ENCODE results near the gene PNMT.
A peak's percentile ranks its signal among the peaks of the same experiment; 100 is the strongest.

The PNMT gene, protein sequence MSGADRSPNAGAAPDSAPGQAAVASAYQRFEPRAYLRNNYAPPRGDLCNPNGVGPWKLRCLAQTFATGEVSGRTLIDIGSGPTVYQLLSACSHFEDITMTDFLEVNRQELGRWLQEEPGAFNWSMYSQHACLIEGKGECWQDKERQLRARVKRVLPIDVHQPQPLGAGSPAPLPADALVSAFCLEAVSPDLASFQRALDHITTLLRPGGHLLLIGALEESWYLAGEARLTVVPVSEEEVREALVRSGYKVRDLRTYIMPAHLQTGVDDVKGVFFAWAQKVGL

GRCh38 chr17:39667945-39668924 is at the start of gene PNMT:
TSS of gene PNMT (plus strand) at chr17:39668453. CDS start at chr17:39668476, 23 bp downstream.
- no peak for TF ChIP-seq CTCF (IDR thresholded peaks at IDR 0.05; ENCODE audit: low read depth, low read length)
- no peaks in the 10 kb centered on the region for H3K27me3 ChIP-seq (ENCODE audit: insufficient read depth, low read depth, severe bottlenecking)

DNA sequence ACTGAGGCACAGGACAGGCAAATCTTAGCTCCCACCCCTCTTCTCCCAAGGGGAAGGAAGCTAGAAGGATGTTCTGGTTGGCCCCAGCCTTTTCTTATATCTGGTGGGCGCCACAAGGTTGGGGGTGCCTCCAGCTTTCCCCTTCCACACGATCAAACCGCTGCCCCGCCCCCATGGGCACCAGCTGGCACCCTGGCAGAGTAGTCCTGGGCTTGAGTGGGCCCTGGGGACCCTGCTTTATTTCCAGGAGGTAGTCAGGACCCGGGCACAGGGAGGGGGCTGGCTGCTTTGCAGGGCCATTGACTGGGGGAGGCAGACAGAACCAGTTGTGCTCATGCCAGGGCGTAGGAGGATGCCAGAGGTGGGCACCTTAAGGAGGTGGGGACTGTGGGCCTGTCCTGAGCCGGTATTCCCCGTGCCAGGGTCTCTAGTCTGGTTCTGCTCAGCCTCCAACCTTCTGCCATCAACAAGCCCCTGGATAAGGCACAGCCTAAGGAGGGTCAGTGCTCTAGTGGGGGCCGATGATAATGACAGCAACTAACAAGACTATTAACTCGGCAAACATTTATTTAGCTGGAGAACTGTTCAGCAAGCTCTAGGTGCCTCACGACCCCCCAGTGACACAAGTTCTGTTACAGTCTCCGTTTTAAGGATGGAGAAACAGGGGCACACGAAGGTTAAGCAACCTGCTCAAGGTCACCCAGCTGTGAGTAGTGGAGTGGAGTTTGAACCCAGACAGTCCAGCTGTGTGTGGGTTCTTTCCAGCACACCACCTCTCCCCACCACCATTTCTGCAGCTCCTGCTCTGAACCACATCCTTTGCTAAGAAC is 49.1 kb upstream of the PNMT start:
- no peaks in the 10 kb centered on the region for H3K36me3 ChIP-seq
- H3K4me3 ChIP-seq (ENCODE audit: low read depth, low read length) = peak overlapping the region; percentile 85
- no peak for DNase-seq
- H3K27ac ChIP-seq = no peak overlapping the region; the same call in 1 of the 2 replicates
- peaks cover 51% of the 10 kb centered on the region for H3K27me3 ChIP-seq (ENCODE audit: insufficient read depth, low read depth, severe bottlenecking)
- TF ChIP-seq CTCF (IDR thresholded peaks at IDR 0.05; ENCODE audit: low read depth, low read length) = no peak
- H3K9me3 ChIP-seq (ENCODE audit: severe bottlenecking) = no peaks in the 10 kb centered on the region

More at GRCh38 chr17:39667945-39668924, at the start of gene PNMT:
- Histone ChIP-seq H3K27ac (peak within 1 kb of the TSS; percentile 71), H3K9me3 (ENCODE audit: severe bottlenecking) (no peaks in the 10 kb centered on the region), H3K36me3 (no peaks in the 10 kb centered on the region), H3K4me3 (ENCODE audit: low read depth, low read length) (peak within 1 kb of the TSS; percentile 39)
- no peak for DNase-seq

DNA sequence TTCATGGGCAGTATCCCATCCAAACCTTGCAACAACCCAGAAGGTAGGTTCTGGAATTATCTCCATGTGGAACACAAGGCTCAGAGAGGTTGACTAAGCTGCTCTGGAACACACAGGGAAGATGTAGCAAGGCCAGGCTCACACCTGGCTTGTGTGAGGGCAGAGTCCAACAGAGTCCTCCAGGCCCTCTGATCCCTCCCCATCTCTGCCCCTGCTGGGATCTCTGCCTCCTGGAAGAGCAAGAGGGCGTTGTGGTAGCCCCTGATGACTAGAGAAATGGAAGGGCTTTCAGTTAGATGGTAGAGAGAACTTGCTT is 48.5 kb upstream of the PNMT start:
- H3K36me3 ChIP-seq = no peaks in the 10 kb centered on the region
- DNase-seq = no peak
- no peak overlapping the region for H3K4me3 ChIP-seq (ENCODE audit: low read depth, low read length)
- no peak overlapping the region for H3K27ac ChIP-seq
- peaks cover 45% of the 10 kb centered on the region for H3K27me3 ChIP-seq (ENCODE audit: insufficient read depth, low read depth, severe bottlenecking)
- H3K9me3 ChIP-seq (ENCODE audit: severe bottlenecking) = no peaks in the 10 kb centered on the region
- TF ChIP-seq CTCF (IDR thresholded peaks at IDR 0.05; ENCODE audit: low read depth, low read length) = no peak

DNA sequence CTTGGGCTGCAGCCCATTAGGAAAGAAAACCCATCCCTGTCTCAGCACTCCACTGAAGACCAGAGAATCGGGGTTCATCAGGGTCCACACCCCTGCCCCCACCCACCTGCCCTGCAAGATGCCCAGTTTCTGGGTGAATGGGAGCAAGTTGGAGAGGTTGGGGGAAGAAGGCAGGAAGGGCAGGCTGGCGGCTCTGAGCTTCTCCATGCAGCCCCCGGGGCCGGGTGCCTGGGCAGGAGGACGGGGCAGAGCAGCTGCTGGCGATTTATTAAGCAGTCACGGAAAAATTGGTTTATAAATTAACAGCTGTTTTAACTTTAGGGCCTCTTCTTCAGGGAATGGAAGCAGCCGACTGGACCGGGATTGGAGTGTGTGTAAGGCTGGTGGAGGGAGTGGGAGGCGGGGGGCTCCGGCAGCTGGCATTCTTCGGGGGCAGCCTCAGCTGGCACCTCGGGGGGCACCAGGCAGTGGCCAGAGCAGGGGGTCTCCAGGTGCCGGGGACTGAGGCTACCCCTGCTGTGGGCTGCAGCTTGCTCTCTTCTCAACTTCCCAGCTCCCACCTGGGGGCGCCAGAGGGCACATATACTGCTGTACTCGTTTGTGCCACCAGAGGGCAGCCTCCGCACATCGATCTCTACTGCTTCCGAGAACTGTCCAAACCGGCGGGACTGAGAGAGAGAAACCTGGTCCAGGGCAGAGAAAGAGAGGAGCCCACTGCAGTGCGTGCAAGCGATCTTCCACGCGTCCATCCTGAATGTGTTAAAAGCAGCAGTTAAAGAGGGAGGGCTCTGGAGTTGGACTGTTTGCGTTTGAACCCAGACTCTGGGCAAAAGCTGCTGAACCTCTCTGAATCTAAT is 46.5 kb upstream of the PNMT start:
- DNase-seq = peak; percentile 91
- H3K9me3 ChIP-seq (ENCODE audit: severe bottlenecking) = no peaks in the 10 kb centered on the region
- TF ChIP-seq CTCF (IDR thresholded peaks at IDR 0.05; ENCODE audit: low read depth, low read length) = peak; percentile 100
- H3K36me3 ChIP-seq = no peaks in the 10 kb centered on the region
- H3K27me3 ChIP-seq (ENCODE audit: insufficient read depth, low read depth, severe bottlenecking) = peaks cover 25% of the 10 kb centered on the region
- H3K4me3 ChIP-seq (ENCODE audit: low read depth, low read length) = no peak overlapping the region
- no peak overlapping the region for H3K27ac ChIP-seq

All from WERI-Rb-1 (cell line).